Left ventricle myocardium inferior (tissue), 1 donor: ENCODE data around the gene TMC1. TPM values are rescaled to one million over a fixed set of nuclear protein-coding genes. Genes with fewer than 3 reads are reported as not detected.

Source experiments
- DNase-seq: peaks from one replicate; pipeline ENCODE4 v3.0.0-alpha.2; 2020
- H3K27ac ChIP-seq: fragments of 200-600 bp; replicated peaks from 2 replicates; pipeline ENCODE4 v1.8.0; 2021
- H3K27me3 ChIP-seq: fragments of 200-600 bp; 2 replicates; pipeline ENCODE4 v1.8.0; 2021; ENCODE audit warnings: low read depth
- H3K36me3 ChIP-seq: fragments of 200-600 bp; 2 replicates; pipeline ENCODE4 v1.8.0; 2021
- H3K4me1 ChIP-seq: fragments of 200-600 bp; 2 replicates; pipeline ENCODE4 v1.8.0; 2021
- H3K4me3 ChIP-seq: fragments of 200-600 bp; 2 replicates; pipeline ENCODE4 v1.8.0; 2021; ENCODE audit warnings: mild to moderate bottlenecking, moderate library complexity
- H3K9me3 ChIP-seq: fragments of 200-600 bp; replicated peaks from 2 replicates; pipeline ENCODE4 v1.8.0; 2021
- CTCF ChIP-seq: fragments of 200-600 bp; IDR thresholded peaks from 2 replicates; pipeline ENCODE4 v1.8.0; 2021; ENCODE audit warnings: antibody characterized with exemption, mild to moderate bottlenecking, borderline replicate concordance
- intact Hi-C: fragments of 100-400 bp; cut with micrococcal nuclease; formaldehyde crosslinking; loops from one replicate; pipeline ENCODE4 v1.11.0; 2022
- total RNA-seq: library from RNA; stranded (reverse); fragmentation: NEBNext Ultra II Directional; extraction: Animal tissue kit (Norgen Biotek cat#: 25700); gene quantifications from one replicate; pipeline ENCODE4 v1.2.1, GENCODE V29; 2021
- donor health status: DM: no; HTN: yes; CAD: no; lungs with severe emphysema.

The TMC1 gene
- total RNA-seq, 1 donor from 2014 or later = 0.25 TPM

DNA sequence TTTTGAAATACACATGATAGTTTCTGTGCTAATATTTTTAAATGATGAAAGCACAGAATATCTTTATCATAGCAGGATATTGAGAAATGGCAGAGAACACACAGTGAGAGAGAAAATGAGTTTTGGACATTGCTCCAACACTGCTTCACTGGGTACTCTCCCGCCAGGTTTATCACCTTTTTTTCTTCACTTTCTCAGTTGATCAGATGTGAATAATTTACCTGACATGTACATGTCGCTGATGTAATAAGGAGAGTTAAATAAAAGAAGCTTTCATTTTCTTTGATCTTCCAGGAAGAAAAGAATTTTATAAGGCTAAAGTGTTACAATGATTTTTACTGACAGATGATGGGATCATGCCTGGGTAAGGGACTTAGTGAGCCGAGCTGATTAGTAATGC lies 297.0 kb downstream of the TMC1 start:
- Histone ChIP-seq H3K4me1 (no peaks in the 10 kb centered on the region), H3K27me3 (peaks cover 4% of the 10 kb centered on the region), H3K9me3 (no peaks in the 10 kb centered on the region), H3K4me3 (no peak overlapping the region), H3K36me3 (no peaks in the 10 kb centered on the region), H3K27ac (no peak overlapping the region)
- DNase-seq = no peak
- intact Hi-C loops = loop anchor here (5.0 kb wide), 1 partner anchor 536 kb away; no protein-coding TSS in a partner anchor
- no peak for TF ChIP-seq CTCF

DNA sequence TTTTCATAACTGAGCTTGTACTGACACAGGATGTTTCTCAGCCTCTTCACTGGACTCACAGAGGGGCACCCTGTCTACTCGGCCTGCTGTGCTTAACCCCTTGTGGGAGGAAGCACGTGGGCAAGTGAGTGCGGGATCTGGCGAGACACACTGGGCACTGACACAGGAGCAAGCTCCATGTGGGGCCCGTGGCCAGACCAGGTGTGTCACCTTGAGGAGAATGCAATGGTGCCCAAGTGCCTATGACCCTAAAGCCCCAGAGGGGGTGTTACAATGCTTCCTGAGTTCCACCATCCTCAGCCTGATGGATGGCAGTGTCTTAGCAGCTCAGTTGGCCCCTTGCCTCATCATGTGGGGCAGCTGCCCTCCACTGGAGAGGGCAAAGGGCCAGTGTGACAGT lies 302.6 kb downstream of the TMC1 start:
- no peak for TF ChIP-seq CTCF
- peaks cover 3% of the 10 kb centered on the region for H3K27me3 ChIP-seq
- H3K9me3 ChIP-seq = no peaks in the 10 kb centered on the region
- intact Hi-C loops = no loop called here
- H3K4me3 ChIP-seq = no peak overlapping the region
- H3K4me1 ChIP-seq = no peaks in the 10 kb centered on the region
- no peak for DNase-seq
- no peaks in the 10 kb centered on the region for H3K36me3 ChIP-seq
- no peak overlapping the region for H3K27ac ChIP-seq

- no peaks in the 10 kb centered on the region for H3K36me3 ChIP-seq
- no peaks in the 10 kb centered on the region for H3K9me3 ChIP-seq
- H3K27ac ChIP-seq = peak overlapping the region; percentile 72
- H3K27me3 ChIP-seq = no peaks in the 10 kb centered on the region
- no peaks in the 10 kb centered on the region for H3K4me1 ChIP-seq
- no peak for TF ChIP-seq CTCF
- no peak overlapping the region for H3K4me3 ChIP-seq
- intact Hi-C loops = no loop called here
- no peak for DNase-seq
Measured at GRCh38 chr9:72826996-72827949, 305.9 kb downstream of the TMC1 start.

- peak overlapping the region; percentile 72 for H3K27ac ChIP-seq
- no peaks in the 10 kb centered on the region for H3K36me3 ChIP-seq
- H3K27me3 ChIP-seq = no peaks in the 10 kb centered on the region
- DNase-seq = no peak
- H3K4me3 ChIP-seq = no peak overlapping the region
- H3K4me1 ChIP-seq = no peaks in the 10 kb centered on the region
- TF ChIP-seq CTCF = no peak
- H3K9me3 ChIP-seq = no peaks in the 10 kb centered on the region
- intact Hi-C loops = no loop called here
Measured at GRCh38 chr9:72827950-72828731, 306.7 kb downstream of the TMC1 start.

DNA sequence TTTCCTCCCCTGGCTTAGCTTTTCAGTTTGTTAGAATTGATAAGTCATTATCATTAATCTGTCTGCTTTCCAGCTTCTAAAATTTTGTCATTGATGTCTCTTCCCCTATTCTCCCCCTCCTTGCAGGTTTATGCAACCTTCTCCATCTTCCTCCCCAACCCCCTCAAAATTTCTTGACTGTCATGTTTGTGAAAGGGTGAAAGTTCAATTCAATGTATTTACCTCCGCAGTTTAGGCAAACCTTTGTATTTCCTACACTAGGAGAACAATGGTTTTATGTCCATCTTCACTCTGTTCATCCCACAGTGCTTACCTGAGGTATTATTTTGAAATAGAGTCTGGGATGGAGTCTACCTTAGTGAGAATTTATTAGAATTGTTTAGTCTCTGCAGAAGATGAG lies 313.6 kb downstream of the TMC1 start:
- Histone ChIP-seq H3K27ac (no peak overlapping the region), H3K4me3 (no peak overlapping the region), H3K27me3 (no peaks in the 10 kb centered on the region), H3K36me3 (no peaks in the 10 kb centered on the region), H3K4me1 (no peaks in the 10 kb centered on the region), H3K9me3 (no peaks in the 10 kb centered on the region)
- no peak for TF ChIP-seq CTCF
- DNase-seq = no peak
- intact Hi-C loops = no loop called here
